ENCODE measurements around the gene PLD5. TPM values are rescaled to one million over a fixed set of nuclear protein-coding genes. Genes with fewer than 3 reads are reported as not detected.

PLD5 gene
- total and polyA plus RNA-seq, 4 donors, result under 0.01 to 0.17 (median 0.05) TPM; not detected in 1

DNA sequence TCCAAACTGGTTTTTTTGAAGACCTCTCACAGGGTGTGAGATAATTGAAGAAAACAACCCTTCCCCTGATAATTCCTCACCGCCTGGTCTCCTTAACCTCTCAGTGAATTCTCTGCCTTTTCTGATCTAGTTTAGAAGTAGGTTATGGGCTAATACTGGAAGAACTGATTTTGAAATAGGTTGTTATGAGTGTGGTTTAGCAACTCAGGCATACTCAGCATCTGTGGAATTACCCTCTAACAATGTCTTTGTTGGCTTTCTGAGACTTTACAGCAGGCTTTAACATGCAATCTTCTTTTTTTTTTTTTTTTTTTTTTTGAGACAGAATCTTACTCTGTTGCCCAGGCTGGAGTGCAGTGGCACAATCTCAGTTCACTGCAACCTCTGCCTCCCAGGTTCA lies 10.3 kb upstream of the PLD5 start (continued):
- no peak for TF ChIP-seq HNF4G (IDR thresholded peaks at IDR 0.05)
- TF ChIP-seq HNF4A (conservative IDR thresholded peaks at IDR 0.05), result no peak
- TF ChIP-seq FOXA1 (IDR thresholded peaks at IDR 0.05), result no peak
- no peak for TF ChIP-seq GABPA (IDR thresholded peaks at IDR 0.05 in 1 of 2, conservative IDR thresholded peaks at IDR 0.05 in 1 of 2)
- TF ChIP-seq, protein P1, sequence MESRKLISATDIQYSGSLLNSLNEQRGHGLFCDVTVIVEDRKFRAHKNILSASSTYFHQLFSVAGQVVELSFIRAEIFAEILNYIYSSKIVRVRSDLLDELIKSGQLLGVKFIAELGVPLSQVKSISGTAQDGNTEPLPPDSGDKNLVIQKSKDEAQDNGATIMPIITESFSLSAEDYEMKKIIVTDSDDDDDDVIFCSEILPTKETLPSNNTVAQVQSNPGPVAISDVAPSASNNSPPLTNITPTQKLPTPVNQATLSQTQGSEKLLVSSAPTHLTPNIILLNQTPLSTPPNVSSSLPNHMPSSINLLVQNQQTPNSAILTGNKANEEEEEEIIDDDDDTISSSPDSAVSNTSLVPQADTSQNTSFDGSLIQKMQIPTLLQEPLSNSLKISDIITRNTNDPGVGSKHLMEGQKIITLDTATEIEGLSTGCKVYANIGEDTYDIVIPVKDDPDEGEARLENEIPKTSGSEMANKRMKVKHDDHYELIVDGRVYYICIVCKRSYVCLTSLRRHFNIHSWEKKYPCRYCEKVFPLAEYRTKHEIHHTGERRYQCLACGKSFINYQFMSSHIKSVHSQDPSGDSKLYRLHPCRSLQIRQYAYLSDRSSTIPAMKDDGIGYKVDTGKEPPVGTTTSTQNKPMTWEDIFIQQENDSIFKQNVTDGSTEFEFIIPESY (IDR thresholded peaks at IDR 0.05), result no peak
- TF ChIP-seq FOXA2 (IDR thresholded peaks at IDR 0.05), result no peak

DNA sequence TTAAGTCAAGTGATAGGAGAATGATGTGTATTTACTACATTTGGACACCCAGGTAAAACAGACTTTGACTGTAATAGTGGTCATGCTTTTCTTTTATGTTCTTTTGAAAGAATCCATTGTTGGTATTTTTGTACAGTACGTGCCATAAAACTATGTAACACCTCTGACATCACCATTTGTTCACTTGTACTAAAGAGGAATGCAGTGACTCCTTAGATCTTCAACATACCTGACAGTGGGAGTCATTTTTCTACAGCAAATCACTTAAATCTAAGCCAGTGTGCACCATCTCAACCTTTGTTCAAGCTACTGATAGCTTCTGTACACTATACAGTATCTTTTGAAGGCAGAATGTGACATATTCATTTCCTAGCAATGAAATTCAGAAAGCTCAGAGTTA lies 6.3 kb upstream of the PLD5 start:
- no peak for DNase-seq (ENCODE audit: low spot score)
- Histone ChIP-seq H3K27ac (ENCODE audit: low read depth in 1 of 2, low read length in 2 of 2) (no peak overlapping the region), H3K4me1 (ENCODE audit: control insufficient read depth in 4 of 4, insufficient read depth in 4 of 4, low read length in 3 of 4) (no peaks in the 10 kb centered on the region), H3K4me3 (ENCODE audit: low read depth in 1 of 3, low read length in 3 of 3) (no peak overlapping the region), H3K27me3 (ENCODE audit: control insufficient read depth in 4 of 4, insufficient read depth in 4 of 4, low read length in 3 of 4) (peaks cover 0 to 5% (median under 1%) of the 10 kb centered on the region in 4 donors), H3K9ac (ENCODE audit: low read depth in 1 of 2, low read length in 2 of 2) (no peak overlapping the region), H3K9me3 (ENCODE audit: control insufficient read depth in 4 of 4, low read length in 3 of 4) (no peaks in the 10 kb centered on the region), H3K36me3 (ENCODE audit: control insufficient read depth in 4 of 4, insufficient read depth in 3 of 4, low read depth in 1 of 4, low read length in 3 of 4) (no peaks in the 10 kb centered on the region)
- TF ChIP-seq, protein P2, sequence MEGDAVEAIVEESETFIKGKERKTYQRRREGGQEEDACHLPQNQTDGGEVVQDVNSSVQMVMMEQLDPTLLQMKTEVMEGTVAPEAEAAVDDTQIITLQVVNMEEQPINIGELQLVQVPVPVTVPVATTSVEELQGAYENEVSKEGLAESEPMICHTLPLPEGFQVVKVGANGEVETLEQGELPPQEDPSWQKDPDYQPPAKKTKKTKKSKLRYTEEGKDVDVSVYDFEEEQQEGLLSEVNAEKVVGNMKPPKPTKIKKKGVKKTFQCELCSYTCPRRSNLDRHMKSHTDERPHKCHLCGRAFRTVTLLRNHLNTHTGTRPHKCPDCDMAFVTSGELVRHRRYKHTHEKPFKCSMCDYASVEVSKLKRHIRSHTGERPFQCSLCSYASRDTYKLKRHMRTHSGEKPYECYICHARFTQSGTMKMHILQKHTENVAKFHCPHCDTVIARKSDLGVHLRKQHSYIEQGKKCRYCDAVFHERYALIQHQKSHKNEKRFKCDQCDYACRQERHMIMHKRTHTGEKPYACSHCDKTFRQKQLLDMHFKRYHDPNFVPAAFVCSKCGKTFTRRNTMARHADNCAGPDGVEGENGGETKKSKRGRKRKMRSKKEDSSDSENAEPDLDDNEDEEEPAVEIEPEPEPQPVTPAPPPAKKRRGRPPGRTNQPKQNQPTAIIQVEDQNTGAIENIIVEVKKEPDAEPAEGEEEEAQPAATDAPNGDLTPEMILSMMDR (IDR thresholded peaks at IDR 0.05; ENCODE audit: low read depth, low read length, missing input control), result no peak
- TF ChIP-seq, protein P3, sequence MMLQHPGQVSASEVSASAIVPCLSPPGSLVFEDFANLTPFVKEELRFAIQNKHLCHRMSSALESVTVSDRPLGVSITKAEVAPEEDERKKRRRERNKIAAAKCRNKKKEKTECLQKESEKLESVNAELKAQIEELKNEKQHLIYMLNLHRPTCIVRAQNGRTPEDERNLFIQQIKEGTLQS (IDR thresholded peaks at IDR 0.05), result no peak
- TF ChIP-seq HNF4G (IDR thresholded peaks at IDR 0.05) (no peak), FOXA1 (IDR thresholded peaks at IDR 0.05) (no peak), SP1 (IDR thresholded peaks at IDR 0.05) (no peak), HNF4A (conservative IDR thresholded peaks at IDR 0.05) (no peak), YY1 (IDR thresholded peaks at IDR 0.05) (no peak), EGR1 (IDR thresholded peaks at IDR 0.05; ENCODE audit: low read depth in 2 of 2) (no peak), RXRA (IDR thresholded peaks at IDR 0.05) (no peak), NR2F2 (IDR thresholded peaks at IDR 0.05) (no peak), TAF1 (conservative IDR thresholded peaks at IDR 0.05) (no peak), RAD21 (IDR thresholded peaks at IDR 0.05) (no peak), GABPA (IDR thresholded peaks at IDR 0.05 in 1 of 2, conservative IDR thresholded peaks at IDR 0.05 in 1 of 2) (no peak)
- TF ChIP-seq, protein P1 (IDR thresholded peaks at IDR 0.05), result no peak
- TF ChIP-seq, protein P4, sequence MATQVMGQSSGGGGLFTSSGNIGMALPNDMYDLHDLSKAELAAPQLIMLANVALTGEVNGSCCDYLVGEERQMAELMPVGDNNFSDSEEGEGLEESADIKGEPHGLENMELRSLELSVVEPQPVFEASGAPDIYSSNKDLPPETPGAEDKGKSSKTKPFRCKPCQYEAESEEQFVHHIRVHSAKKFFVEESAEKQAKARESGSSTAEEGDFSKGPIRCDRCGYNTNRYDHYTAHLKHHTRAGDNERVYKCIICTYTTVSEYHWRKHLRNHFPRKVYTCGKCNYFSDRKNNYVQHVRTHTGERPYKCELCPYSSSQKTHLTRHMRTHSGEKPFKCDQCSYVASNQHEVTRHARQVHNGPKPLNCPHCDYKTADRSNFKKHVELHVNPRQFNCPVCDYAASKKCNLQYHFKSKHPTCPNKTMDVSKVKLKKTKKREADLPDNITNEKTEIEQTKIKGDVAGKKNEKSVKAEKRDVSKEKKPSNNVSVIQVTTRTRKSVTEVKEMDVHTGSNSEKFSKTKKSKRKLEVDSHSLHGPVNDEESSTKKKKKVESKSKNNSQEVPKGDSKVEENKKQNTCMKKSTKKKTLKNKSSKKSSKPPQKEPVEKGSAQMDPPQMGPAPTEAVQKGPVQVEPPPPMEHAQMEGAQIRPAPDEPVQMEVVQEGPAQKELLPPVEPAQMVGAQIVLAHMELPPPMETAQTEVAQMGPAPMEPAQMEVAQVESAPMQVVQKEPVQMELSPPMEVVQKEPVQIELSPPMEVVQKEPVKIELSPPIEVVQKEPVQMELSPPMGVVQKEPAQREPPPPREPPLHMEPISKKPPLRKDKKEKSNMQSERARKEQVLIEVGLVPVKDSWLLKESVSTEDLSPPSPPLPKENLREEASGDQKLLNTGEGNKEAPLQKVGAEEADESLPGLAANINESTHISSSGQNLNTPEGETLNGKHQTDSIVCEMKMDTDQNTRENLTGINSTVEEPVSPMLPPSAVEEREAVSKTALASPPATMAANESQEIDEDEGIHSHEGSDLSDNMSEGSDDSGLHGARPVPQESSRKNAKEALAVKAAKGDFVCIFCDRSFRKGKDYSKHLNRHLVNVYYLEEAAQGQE (IDR thresholded peaks at IDR 0.05), result no peak
- TF ChIP-seq, protein P5, sequence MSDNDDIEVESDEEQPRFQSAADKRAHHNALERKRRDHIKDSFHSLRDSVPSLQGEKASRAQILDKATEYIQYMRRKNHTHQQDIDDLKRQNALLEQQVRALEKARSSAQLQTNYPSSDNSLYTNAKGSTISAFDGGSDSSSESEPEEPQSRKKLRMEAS (IDR thresholded peaks at IDR 0.05), result no peak
- WGBS, result 63% methylated on average over 1 of the region's 1 CpG

Data from liver (tissue), 9 donors.